Activated CD8-positive, alpha-beta T cell treated with anti-CD3 and anti-CD28 coated beads, Interleukin-2, amount 10 ng/mL, durations not matched to agents 7 days and 5 days (primary cell): ENCODE results near the gene ACTMAP. TPM values are rescaled to one million over a fixed set of nuclear protein-coding genes. Genes with fewer than 3 reads are reported as not detected.

Experiments
- ATAC-seq: fragments of 150-1000 bp; cut with Tn5 transposase; one replicate; pipeline ENCODE4 v1.10.0; 2021; ENCODE audit warnings: moderate library complexity
- CTCF ChIA-PET: fragments of 350-600 bp; sonication (Branson Sonifier 250); formaldehyde crosslinking; loops from one replicate; lab custom pipeline; 2021; ENCODE audit warnings: antibody characterized with exemption; lab: Charles Lee
- POLR2A ChIA-PET: fragments of 350-600 bp; sonication (Branson Sonifier 250); formaldehyde crosslinking; loops from one replicate; lab custom pipeline; 2021; ENCODE audit warnings: antibody characterized with exemption; lab: Charles Lee
- DNase-seq: peaks from one replicate; pipeline ENCODE4 v3.0.0-alpha.2; 2020
- H3K27ac Mint-ChIP-seq: one replicate; pipeline ENCODE4 v1.8.0; 2021; ENCODE audit warnings: mild to moderate bottlenecking, mixed read lengths
- H3K27me3 Mint-ChIP-seq: one replicate; pipeline ENCODE4 v1.8.0; 2021; ENCODE audit warnings: low read depth, mixed read lengths
- H3K36me3 Mint-ChIP-seq: one replicate; pipeline ENCODE4 v1.8.0; 2021; ENCODE audit warnings: low read depth, mixed read lengths
- H3K4me1 Mint-ChIP-seq: one replicate; pipeline ENCODE4 v1.8.0; 2021; ENCODE audit warnings: low read depth, mixed read lengths
- H3K4me3 Mint-ChIP-seq: one replicate; pipeline ENCODE4 v1.8.0; 2021; ENCODE audit warnings: mild to moderate bottlenecking, mixed read lengths
- H3K9me3 Mint-ChIP-seq: one replicate; pipeline ENCODE4 v1.8.0; 2022; ENCODE audit warnings: mixed read lengths; ENCODE audit not compliant: insufficient read depth
- total RNA-seq, 2 experiments: library from RNA; stranded (reverse); gene quantifications; one replicate each; pipeline ENCODE4 v1.2.3, GENCODE V29; 2021

Gene ACTMAP
- total RNA-seq, 2 experiments from 2014 or later = 15.2 to 17.1 TPM

DNA sequence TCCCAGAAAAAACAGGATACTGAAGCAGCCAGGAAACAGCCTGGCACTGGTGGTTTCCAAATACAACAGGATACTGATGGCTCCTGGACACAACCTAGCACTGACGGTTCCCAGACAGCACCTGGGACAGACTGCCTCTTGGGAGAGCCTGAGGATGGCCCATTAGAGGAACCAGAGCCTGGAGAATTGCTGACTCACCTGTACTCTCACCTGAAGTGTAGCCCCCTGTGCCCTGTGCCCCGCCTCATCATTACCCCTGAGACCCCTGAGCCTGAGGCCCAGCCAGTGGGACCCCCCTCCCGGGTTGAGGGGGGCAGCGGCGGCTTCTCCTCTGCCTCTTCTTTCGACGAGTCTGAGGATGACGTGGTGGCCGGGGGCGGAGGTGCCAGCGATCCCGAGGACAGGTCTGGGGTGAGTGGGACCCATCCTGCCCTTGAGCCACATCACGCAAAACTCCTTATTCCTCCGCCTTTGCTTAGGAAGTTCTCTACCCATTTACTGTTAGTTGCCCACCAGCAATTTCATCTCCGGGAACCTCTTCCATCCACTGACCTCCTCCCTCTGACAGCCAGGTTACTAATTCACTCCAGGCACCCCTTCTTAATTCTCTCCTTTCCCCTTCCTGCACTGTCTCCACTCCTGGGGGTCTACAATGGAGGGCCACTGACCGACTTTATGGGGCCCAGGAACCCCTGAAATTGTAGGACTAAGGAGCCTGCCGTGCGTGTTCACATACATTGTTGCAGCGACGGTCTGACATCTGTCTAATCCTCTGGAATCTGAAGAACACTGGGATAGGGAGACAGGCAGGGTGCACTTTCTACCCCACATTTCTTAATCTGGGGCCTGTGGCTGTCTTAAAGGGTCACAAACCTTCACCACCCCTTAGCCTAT lies 32.1 kb downstream of the ACTMAP start:
- H3K36me3 Mint-ChIP-seq = peaks cover 7% of the 10 kb centered on the region
- H3K4me1 Mint-ChIP-seq = peaks cover 54% of the 10 kb centered on the region

DNA sequence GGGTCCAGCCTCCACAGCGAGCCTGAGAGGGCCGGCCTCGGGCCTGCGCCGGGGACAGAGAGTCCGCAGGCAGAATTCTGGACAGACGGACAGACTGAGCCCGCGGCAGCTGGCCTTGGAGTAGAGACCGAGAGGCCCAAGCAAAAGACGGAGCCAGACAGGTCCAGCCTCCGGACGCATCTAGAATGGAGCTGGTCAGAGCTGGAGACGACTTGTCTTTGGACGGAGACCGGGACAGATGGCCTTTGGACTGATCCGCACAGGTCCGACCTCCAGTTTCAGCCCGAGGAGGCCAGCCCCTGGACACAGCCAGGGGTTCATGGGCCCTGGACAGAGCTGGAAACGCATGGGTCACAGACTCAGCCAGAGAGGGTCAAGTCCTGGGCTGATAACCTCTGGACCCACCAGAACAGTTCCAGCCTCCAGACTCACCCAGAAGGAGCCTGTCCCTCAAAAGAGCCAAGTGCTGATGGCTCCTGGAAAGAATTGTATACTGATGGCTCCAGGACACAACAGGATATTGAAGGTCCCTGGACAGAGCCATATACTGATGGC lies 32.9 kb downstream of the ACTMAP start:
- ChIA-PET CTCF (interaction anchor here (1.0 to 1.8 kb wide), 5 partner anchors 33 to 102 kb away, joined by 3 to 7 read pairs (median 5); partner anchors contain the start of genes ACTMAP and SNRPA), POLR2A (interaction anchor here (0.6 to 1.7 kb wide), 10 partner anchors 8 to 88 kb away, joined by 3 to 11 read pairs (median 3); partner anchors contain the start of gene ACTMAP)
- H3K4me1 Mint-ChIP-seq = peaks cover 57% of the 10 kb centered on the region

More for the DNA sequence above, 32.1 kb downstream of the ACTMAP start:
- POLR2A ChIA-PET = interaction anchor here (0.7 to 0.9 kb wide), 2 partner anchors 34 to 59 kb away, joined by 3 read pairs; no protein-coding TSS in a partner anchor
- CTCF ChIA-PET = interaction anchor here (1.8 kb wide), 1 partner anchor 55 kb away, joined by 5 read pairs; no protein-coding TSS in a partner anchor
- no peaks in the 10 kb centered on the region for H3K9me3 Mint-ChIP-seq
- H3K27me3 Mint-ChIP-seq = no peaks in the 10 kb centered on the region
- peak overlapping the region; percentile 88 for H3K27ac Mint-ChIP-seq
- ATAC-seq = no peak
- DNase-seq = no peak
- H3K4me3 Mint-ChIP-seq = peak overlapping the region; percentile 79

DNA sequence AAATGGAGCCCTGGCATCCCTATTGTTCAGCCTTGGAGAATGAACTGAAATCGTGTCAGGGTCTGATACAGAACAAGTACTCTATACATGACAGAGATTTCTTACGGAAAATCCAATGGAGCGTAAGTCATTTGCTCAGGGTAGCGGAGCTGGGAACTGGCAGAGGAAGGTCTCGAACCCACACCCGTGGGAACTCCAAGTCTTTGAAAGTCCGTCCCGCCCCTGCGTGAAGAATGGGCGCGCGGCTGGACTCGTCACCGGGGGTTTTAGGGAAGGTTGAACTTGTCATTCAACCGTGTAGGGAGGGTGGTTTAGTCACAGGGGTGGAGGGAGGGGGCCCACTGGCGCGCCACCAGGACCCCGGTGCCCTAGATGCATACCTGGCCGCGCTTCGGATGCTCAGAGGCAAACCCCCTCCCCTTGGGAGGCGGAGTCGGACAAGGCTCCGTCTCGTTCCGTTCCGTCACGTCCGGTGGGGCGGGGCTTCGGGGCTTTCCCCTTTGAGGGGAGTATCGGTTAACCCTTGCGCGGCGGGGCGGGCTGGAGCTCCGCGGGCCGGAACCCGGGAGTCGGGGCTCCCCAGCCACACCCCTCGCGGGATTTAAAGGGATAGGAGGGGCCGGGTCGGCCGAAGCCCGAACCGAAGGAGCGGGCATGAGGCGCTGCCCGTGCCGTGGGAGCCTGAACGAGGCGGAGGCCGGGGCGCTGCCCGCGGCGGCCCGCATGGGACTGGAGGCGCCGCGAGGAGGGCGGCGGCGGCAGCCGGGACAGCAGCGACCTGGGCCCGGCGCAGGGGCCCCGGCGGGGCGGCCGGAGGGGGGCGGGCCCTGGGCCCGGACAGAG lies 33.6 kb downstream of the ACTMAP start, which contains the start of the genes COQ8B and ITPKC:
Gene COQ8B, minus strand, starts transcription at position 405 of the 843 bp plus-strand sequence. CDS start 2,254 bp downstream, outside the sequence.
Gene ITPKC, plus strand, starts transcription at position 631 of the 843 bp plus-strand sequence. Its CDS starts 24 bp downstream, at position 655.
- ATAC-seq (peak; percentile 63), DNase-seq (peak; percentile 100)
- ChIA-PET POLR2A (interaction anchor here (0.6 to 1.7 kb wide), 12 partner anchors 9 to 89 kb away, joined by 3 to 11 read pairs (median 3); partner anchors contain the start of genes ACTMAP and RAB4B), CTCF (interaction anchor here (0.7 to 1.8 kb wide), 7 partner anchors 34 to 114 kb away, joined by 3 to 7 read pairs (median 4); partner anchors contain the start of genes ACTMAP and SNRPA)
- Mint-ChIP-seq H3K4me1 (peaks cover 58% of the 10 kb centered on the region), H3K4me3 (peak within 1 kb of the TSS; percentile 94), H3K9me3 (no peaks in the 10 kb centered on the region), H3K27me3 (no peaks in the 10 kb centered on the region), H3K36me3 (peaks cover 12% of the 10 kb centered on the region), H3K27ac (peak within 1 kb of the TSS; percentile 98)

More for the DNA sequence above, 32.9 kb downstream of the ACTMAP start:
- Mint-ChIP-seq H3K27me3 (no peaks in the 10 kb centered on the region), H3K9me3 (no peaks in the 10 kb centered on the region), H3K27ac (peak overlapping the region; percentile 88), H3K36me3 (peaks cover 11% of the 10 kb centered on the region), H3K4me3 (peak overlapping the region; percentile 79)
- ATAC-seq (no peak), DNase-seq (no peak)

DNA sequence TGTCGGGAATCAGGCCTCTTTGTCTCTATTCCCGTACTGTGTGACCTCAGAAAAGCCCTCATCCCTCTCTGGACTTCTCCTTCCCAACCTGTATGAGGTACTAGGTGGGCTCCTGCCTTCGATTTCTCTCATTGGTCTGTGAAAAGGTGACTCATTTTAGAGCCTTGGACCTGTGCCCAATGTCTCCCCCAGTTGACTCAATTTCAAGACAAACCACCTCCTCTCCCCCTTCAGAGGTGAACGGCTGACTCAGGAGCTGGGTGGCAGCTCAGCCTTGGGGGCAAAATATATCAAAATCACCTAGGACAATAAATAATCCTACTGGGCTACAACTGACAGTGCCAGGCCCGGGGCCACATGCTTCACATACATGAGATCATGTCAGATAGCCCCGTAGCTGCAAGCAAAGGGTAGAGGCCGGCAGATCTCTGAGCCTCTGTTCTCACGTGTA lies 34.2 kb downstream of the ACTMAP start:
- POLR2A ChIA-PET = interaction anchor here (0.6 to 1.7 kb wide), 5 partner anchors 18 to 106 kb away, joined by 3 to 11 read pairs (median 3); partner anchors contain the start of genes ACTMAP and RAB4B

DNA sequence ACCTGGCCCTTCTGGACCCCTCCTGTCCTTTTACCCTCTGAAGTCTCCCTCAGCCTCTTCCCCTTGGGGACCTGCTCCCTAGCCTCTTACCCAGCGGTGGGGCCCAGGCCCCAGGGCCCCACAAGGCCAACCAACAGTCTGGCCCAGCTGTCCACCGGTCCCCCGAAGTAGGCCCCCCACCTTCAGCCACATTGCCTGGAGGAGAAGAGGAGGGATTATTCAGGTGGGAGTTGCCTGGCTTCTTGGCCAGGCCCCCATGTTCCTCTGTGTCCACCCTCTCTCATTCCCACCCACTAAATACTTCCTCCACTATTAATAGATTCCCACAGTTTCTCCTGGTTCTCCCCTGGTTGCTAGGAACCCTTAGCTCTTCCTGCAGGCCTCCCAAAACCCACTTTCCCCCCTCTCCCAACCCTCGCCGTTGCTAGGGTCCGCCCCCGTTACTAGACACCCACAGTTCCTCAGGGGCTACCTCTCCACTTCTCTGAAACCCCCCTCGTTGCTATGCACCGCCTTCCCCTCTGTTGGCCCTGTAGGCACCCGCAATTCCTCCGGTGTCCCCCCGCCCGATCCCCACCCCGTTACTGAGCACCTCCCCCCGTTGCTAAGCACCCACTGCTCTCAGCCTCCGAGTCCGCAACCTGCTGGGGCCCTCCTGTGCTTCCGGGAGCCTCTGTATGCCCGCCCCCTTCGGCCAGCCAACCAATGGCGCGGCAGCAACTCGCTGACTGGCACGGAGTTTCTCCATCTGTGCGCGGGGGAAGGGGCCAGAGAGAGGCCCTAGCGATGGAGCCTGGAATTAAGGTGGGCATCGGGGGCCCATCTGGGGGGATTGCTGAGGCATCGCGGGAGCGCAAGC lies 35.6 kb downstream of the ACTMAP start:
- H3K27ac Mint-ChIP-seq = peak overlapping the region; percentile 98
- H3K27me3 Mint-ChIP-seq = no peaks in the 10 kb centered on the region
- H3K4me1 Mint-ChIP-seq = peaks cover 52% of the 10 kb centered on the region
- peak; percentile 96 for DNase-seq
- peak; percentile 81 for ATAC-seq
- peaks cover 16% of the 10 kb centered on the region for H3K36me3 Mint-ChIP-seq
- POLR2A ChIA-PET = interaction anchor here (0.5 to 0.8 kb wide), 2 partner anchors 36 to 62 kb away, joined by 3 to 4 read pairs; partner anchors contain the start of gene ACTMAP
- CTCF ChIA-PET = no interaction called here
- no peaks in the 10 kb centered on the region for H3K9me3 Mint-ChIP-seq
- H3K4me3 Mint-ChIP-seq = peak overlapping the region; percentile 94

More for the DNA sequence above, 34.2 kb downstream of the ACTMAP start:
- Mint-ChIP-seq H3K36me3 (peaks cover 18% of the 10 kb centered on the region), H3K9me3 (no peaks in the 10 kb centered on the region), H3K4me1 (peaks cover 61% of the 10 kb centered on the region), H3K27me3 (no peaks in the 10 kb centered on the region), H3K27ac (peak overlapping the region; percentile 98), H3K4me3 (peak overlapping the region; percentile 94)
- DNase-seq = peak; percentile 56
- CTCF ChIA-PET = interaction anchor here (0.7 to 1.8 kb wide), 6 partner anchors 34 to 114 kb away, joined by 3 to 7 read pairs (median 4); partner anchors contain the start of genes ACTMAP and SNRPA
- peak; percentile 3 for ATAC-seq

DNA sequence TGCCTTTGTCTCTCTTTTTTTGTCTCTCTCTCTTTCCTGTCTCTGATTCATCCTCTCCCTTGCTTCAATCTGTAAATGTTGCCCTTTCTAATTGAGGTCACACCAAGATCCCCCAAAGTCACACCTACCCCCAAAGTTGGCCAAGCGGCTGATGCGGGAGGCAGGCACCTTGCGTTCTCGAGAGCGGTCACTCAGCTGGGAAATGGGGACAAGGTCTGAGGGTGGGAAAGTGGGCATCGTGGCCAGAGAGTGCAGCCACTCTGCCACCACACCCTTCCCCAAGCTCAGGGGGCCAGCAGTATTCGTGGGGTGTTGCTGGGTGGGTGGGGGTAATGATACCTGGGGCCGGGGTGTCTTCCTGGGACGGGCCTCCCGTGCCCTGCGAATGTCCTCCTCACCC lies 36.3 kb downstream of the ACTMAP start:
- Mint-ChIP-seq H3K4me3 (peak overlapping the region; percentile 94), H3K27ac (no peak overlapping the region), H3K36me3 (peaks cover 21% of the 10 kb centered on the region), H3K27me3 (no peaks in the 10 kb centered on the region), H3K4me1 (peaks cover 47% of the 10 kb centered on the region), H3K9me3 (no peaks in the 10 kb centered on the region)
- ATAC-seq (no peak), DNase-seq (no peak)
- POLR2A ChIA-PET = interaction anchor here (0.5 to 0.8 kb wide), 2 partner anchors 36 to 63 kb away, joined by 3 to 4 read pairs; partner anchors contain the start of gene ACTMAP
- CTCF ChIA-PET = no interaction called here

DNA sequence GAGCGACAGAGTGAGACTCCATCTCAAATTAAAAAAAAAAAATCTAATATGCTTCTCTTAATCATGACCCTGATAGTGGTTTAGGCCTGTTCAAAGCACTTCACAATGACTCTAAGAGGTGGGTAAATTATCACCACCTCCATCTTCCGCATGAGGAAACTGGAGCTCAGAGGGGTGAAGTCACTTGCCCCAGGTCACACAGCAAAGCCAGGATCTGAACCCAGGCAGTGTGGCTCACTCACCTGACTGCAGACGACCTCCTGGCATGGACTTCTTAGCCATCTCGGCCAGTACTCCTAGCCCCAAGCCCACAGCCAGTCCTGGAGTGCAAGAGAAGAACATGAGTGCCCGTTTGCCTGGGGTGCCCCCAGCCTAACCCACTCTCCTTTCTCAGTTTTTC lies 40.5 kb downstream of the ACTMAP start:
- Mint-ChIP-seq H3K36me3 (peaks cover 31% of the 10 kb centered on the region), H3K4me3 (no peak overlapping the region), H3K4me1 (peaks cover 18% of the 10 kb centered on the region), H3K9me3 (no peaks in the 10 kb centered on the region), H3K27ac (no peak overlapping the region), H3K27me3 (no peaks in the 10 kb centered on the region)
- no peak for DNase-seq
- no peak for ATAC-seq
- ChIA-PET CTCF (no interaction called here), POLR2A (no interaction called here)

DNA sequence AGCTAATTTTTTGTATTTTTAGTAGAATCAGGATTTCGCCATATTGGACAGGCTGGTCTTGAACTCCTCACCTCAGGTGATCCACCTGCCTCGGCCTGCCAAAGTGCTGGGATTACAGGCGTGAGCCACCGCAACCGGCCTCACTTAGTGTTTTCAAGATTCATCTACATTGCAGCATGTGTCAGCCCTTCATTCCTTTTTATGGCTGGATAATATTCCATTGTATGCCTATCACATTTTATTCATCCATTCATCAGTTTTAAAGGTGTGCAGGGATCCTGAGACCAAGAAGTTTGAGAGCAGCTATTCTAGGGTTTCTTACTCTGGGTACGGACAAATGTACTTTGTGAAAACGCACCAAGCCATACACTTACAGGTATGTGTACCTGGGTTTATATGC lies 42.7 kb downstream of the ACTMAP start:
- no peak for DNase-seq
- Mint-ChIP-seq H3K9me3 (no peaks in the 10 kb centered on the region), H3K4me1 (peaks cover 6% of the 10 kb centered on the region), H3K27ac (no peak overlapping the region), H3K4me3 (no peak overlapping the region), H3K36me3 (peaks cover 33% of the 10 kb centered on the region), H3K27me3 (no peaks in the 10 kb centered on the region)
- ChIA-PET POLR2A (no interaction called here), CTCF (no interaction called here)
- no peak for ATAC-seq

DNA sequence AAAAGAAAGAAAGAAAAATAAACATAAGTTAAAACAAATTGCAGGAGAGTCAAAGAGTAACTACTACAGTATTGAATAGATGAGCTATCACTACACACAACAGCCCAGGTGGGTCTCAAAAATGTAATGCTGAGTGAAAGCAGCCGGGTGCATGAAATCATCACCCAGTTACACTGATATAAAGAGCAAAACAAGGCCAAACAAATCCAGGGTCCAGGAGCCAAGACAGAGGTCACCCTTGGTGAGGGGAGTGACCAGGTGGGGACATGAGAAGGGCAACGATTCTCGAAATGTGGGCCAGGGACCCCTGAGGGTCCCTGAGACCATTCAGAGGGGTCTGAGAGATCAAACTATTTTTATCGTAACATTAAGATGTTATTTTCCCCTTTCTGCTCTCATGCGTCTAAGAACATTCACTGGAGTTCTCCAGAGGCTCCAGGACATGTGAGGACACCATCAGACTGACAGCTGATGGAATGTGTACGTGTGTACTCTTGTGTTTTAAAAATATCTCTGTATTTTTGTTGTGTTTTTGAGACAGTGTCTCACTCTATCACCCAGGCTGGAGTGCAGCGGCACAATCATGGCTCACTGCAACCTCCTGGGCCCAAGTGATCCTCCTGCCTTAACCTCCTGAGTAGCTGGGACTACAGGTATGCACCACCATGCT lies 44.2 kb downstream of the ACTMAP start:
- Mint-ChIP-seq H3K4me3 (no peak overlapping the region), H3K4me1 (no peaks in the 10 kb centered on the region), H3K9me3 (no peaks in the 10 kb centered on the region), H3K27ac (no peak overlapping the region), H3K36me3 (peaks cover 28% of the 10 kb centered on the region), H3K27me3 (no peaks in the 10 kb centered on the region)
- ChIA-PET POLR2A (no interaction called here), CTCF (no interaction called here)
- ATAC-seq = no peak
- no peak for DNase-seq

DNA sequence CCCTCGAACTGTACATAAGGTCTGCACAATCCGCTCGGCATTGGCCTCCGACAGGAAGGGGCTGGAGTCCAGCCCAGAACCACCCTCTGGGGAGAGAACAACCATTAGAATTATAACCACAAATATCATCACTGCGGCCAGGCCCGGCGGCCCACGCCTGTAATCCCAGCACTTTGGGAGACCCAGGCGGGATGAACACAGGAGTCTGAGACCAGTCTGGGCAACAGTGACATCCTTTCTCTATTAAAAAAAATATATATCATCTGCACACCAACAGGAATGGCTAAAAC lies 45.0 kb downstream of the ACTMAP start:
- ChIA-PET POLR2A (no interaction called here), CTCF (no interaction called here)
- ATAC-seq (no peak), DNase-seq (no peak)
- Mint-ChIP-seq H3K27me3 (no peaks in the 10 kb centered on the region), H3K27ac (no peak overlapping the region), H3K9me3 (no peaks in the 10 kb centered on the region), H3K4me1 (no peaks in the 10 kb centered on the region), H3K4me3 (no peak overlapping the region), H3K36me3 (peaks cover 31% of the 10 kb centered on the region)
